IMR-90 (cell line): ENCODE data around the gene SELENOT. TPM values are rescaled to one million over a fixed set of nuclear protein-coding genes. Genes with fewer than 3 reads are reported as not detected.

Experiments
- ATAC-seq: fragments of 200-7000 bp; cut with Tn5 transposase; 2 replicates; pipeline ENCODE4 v1.9.1; 2020; ENCODE audit warnings: low read depth, mild to moderate bottlenecking, moderate library complexity
- BruUV-seq: library from RNA; stranded (reverse); fragments of 400-500 nt; replicated peaks from 2 replicates; lab custom pipeline; 2021; lab: Mats Ljungman, UMichigan
- CTCF ChIA-PET: fragments of 300-600 bp; formaldehyde crosslinking; extraction: SDS; loops from one replicate; lab custom pipeline; 2021; ENCODE audit warnings: antibody characterized with exemption; lab: Yijun Ruan, JAX
- POLR2A ChIA-PET: fragments of 300-600 bp; sonication (Branson Sonifier 250); formaldehyde crosslinking; loops from one replicate; lab custom pipeline; 2022; ENCODE audit warnings: antibody characterized with exemption; ENCODE audit not compliant: unreplicated experiment; lab: Charles Lee
- DNase-seq: peaks from one replicate; pipeline ENCODE4 v3.0.0; 2013
- H2AFZ ChIP-seq: replicated peaks from 2 replicates; pipeline ENCODE3; 2013; ENCODE audit warnings: low read length, mild to moderate bottlenecking; ENCODE audit not compliant: poor library complexity
- H2AK5ac ChIP-seq: 2 replicates; pipeline ENCODE4 v1.6.1; 2013; ENCODE audit warnings: low read depth, low read length, inconsistent platforms
- H2AK9ac ChIP-seq: replicated peaks from 2 replicates; pipeline ENCODE3; 2013; ENCODE audit warnings: mild to moderate bottlenecking, low read depth, low read length, moderate library complexity; ENCODE audit not compliant: poor library complexity
- H2BK120ac ChIP-seq: 2 replicates; pipeline ENCODE4 v1.6.1; 2013; ENCODE audit warnings: low read depth, low read length, inconsistent platforms
- H2BK15ac ChIP-seq: 3 replicates; pipeline ENCODE4 v1.6.1; 2013; ENCODE audit warnings: low read depth, low read length, inconsistent platforms
- H2BK20ac ChIP-seq: 2 replicates; pipeline ENCODE4 v1.6.1; 2013; ENCODE audit warnings: low read depth, mild to moderate bottlenecking, inconsistent platforms, low read length, moderate library complexity
- H2BK5ac ChIP-seq: 2 replicates; pipeline ENCODE4 v1.6.1; 2013; ENCODE audit warnings: mild to moderate bottlenecking, low read depth, low read length, inconsistent platforms; ENCODE audit not compliant: poor library complexity, severe bottlenecking
- H3K14ac ChIP-seq: replicated peaks from 2 replicates; pipeline ENCODE4 v1.6.1; 2013; ENCODE audit warnings: low read depth, low read length, inconsistent platforms
- H3K18ac ChIP-seq: 2 replicates; pipeline ENCODE4 v1.6.1; 2013; ENCODE audit warnings: low read depth, low read length, control low read depth
- H3K23ac ChIP-seq: 2 replicates; pipeline ENCODE4 v1.6.1; 2013; ENCODE audit warnings: low read depth, low read length, inconsistent platforms
- H3K27ac ChIP-seq: 2 replicates; pipeline ENCODE4 v1.5.1; 2013; ENCODE audit warnings: mild to moderate bottlenecking, control low read depth, low read length; ENCODE audit not compliant: insufficient read depth
- H3K27me3 ChIP-seq: 2 replicates; pipeline ENCODE4 v1.6.1; 2013; ENCODE audit warnings: low read length; ENCODE audit not compliant: control insufficient read depth, insufficient read depth
- H3K36me3 ChIP-seq: 2 replicates; pipeline ENCODE4 v1.6.1; 2013; ENCODE audit warnings: low read length, mixed read lengths; ENCODE audit not compliant: control insufficient read depth, insufficient read depth
- H3K4ac ChIP-seq: 2 replicates; pipeline ENCODE4 v1.6.1; 2013; ENCODE audit warnings: low read depth, low read length, inconsistent platforms
- H3K4me1 ChIP-seq: 2 replicates; pipeline ENCODE4 v1.6.1; 2013; ENCODE audit warnings: low read length, mixed read lengths; ENCODE audit not compliant: control insufficient read depth, insufficient read depth
- H3K4me2 ChIP-seq: 2 replicates; pipeline ENCODE4 v1.6.1; 2013; ENCODE audit warnings: low read depth, mild to moderate bottlenecking, control low read depth, low read length, moderate library complexity
- H3K4me3 ChIP-seq: 2 replicates; pipeline ENCODE4 v1.5.1; 2013; ENCODE audit warnings: low read depth, mild to moderate bottlenecking, control low read depth, low read length, moderate library complexity; ENCODE audit not compliant: insufficient read depth
- H3K56ac ChIP-seq: 2 replicates; pipeline ENCODE4 v1.6.1; 2013; ENCODE audit warnings: low read length, inconsistent platforms; ENCODE audit not compliant: insufficient read depth; ENCODE audit errors: extremely low read depth
- H3K79me1 ChIP-seq, 2 experiments: 2 replicates each; pipeline ENCODE4 v1.6.1; 2013; ENCODE audit warnings: low read length in 2 of 2, inconsistent platforms in 1 of 2, low read depth in 1 of 2
- H3K9ac ChIP-seq: 2 replicates; pipeline ENCODE4 v1.6.1; 2013; ENCODE audit warnings: low read depth, low read length, control low read depth
- H3K9me1 ChIP-seq: 2 replicates; pipeline ENCODE4 v1.6.1; 2013; ENCODE audit warnings: low read length, inconsistent platforms; ENCODE audit not compliant: insufficient read depth
- H3K9me3 ChIP-seq: 2 replicates; pipeline ENCODE4 v1.6.1; 2013; ENCODE audit warnings: low read length; ENCODE audit not compliant: control insufficient read depth, insufficient read depth
- H4K20me1 ChIP-seq: 2 replicates; pipeline ENCODE4 v1.6.1; 2013; ENCODE audit warnings: low read length, inconsistent platforms; ENCODE audit not compliant: insufficient read depth
- H4K5ac ChIP-seq: 2 replicates; pipeline ENCODE4 v1.6.1; 2013; ENCODE audit warnings: mild to moderate bottlenecking, low read depth, low read length, control low read depth
- H4K8ac ChIP-seq, 2 experiments: 2 replicates each; pipeline ENCODE4 v1.6.1; 2013; ENCODE audit warnings: low read depth in 2 of 2, low read length in 2 of 2, control low read depth in 1 of 2, inconsistent platforms in 1 of 2
- H4K91ac ChIP-seq: 2 replicates; pipeline ENCODE4 v1.6.1; 2013; ENCODE audit warnings: low read depth, low read length, inconsistent platforms; ENCODE audit not compliant: insufficient read depth
- CEBPB ChIP-seq: IDR thresholded peaks from 2 replicates; pipeline ENCODE4 v1.6.1; 2012; ENCODE audit warnings: low read depth, low read length, improper control_type of control experiment
- CHD1 ChIP-seq: IDR thresholded peaks from 2 replicates; pipeline ENCODE4 v1.6.1; 2012; ENCODE audit warnings: low read depth, low read length, improper control_type of control experiment
- MAZ ChIP-seq: IDR thresholded peaks from 2 replicates; pipeline ENCODE4 v1.6.1; 2012; ENCODE audit warnings: low read depth, mild to moderate bottlenecking, low read length, improper control_type of control experiment, moderate library complexity, borderline replicate concordance
- RAD21 ChIP-seq: IDR thresholded peaks from 2 replicates; pipeline ENCODE4 v1.6.1; 2012; ENCODE audit warnings: low read length, improper control_type of control experiment
- RCOR1 ChIP-seq: IDR thresholded peaks from 2 replicates; pipeline ENCODE4 v1.6.1; 2012; ENCODE audit warnings: mild to moderate bottlenecking, low read length, improper control_type of control experiment; ENCODE audit not compliant: insufficient replicate concordance
- SMC3 ChIP-seq: fragments of 150-350 bp; IDR thresholded peaks from 2 replicates; pipeline ENCODE4 v1.6.1; 2016; ENCODE audit warnings: low read depth, mild to moderate bottlenecking, antibody characterized with exemption, low read length, moderate library complexity
- WGBS, 2 experiments: methylation state at CpG; one replicate each; pipeline versions ENCODE4 v1.1.5 to v1.1.7; 2013; ENCODE audit warnings: missing lambda C conversion rate in 2 of 2; ENCODE audit not compliant: insufficient read length in 1 of 2; ENCODE audit errors: extremely low coverage in 2 of 2; 5-methylcytosine and 5-hydroxymethylcytosine counted together
- dilution Hi-C: fragments of 300-500 bp; cut with HindIII; formaldehyde crosslinking; loops from one replicate; pipeline ENCODE4 v1.14.3; 2018; ENCODE audit warnings: low sequenced_read_pairs; ENCODE audit not compliant: unreplicated experiment
- in situ Hi-C: fragments of 300-500 bp; cut with MboI; formaldehyde crosslinking; loops from 3 replicates; pipeline ENCODE4 v1.14.3; 2019; ENCODE audit warnings: low sequenced_read_pairs, inconsistent platforms, mixed read lengths
- intact Hi-C: fragments of 100-400 bp; cut with micrococcal nuclease; formaldehyde crosslinking; loops from 2 replicates; pipeline ENCODE4 v1.10.0; 2022
- polyA plus RNA-seq, 3 experiments: library from polyadenylated mRNA; depleted of rRNA; stranded (reverse); fragments of >200 nt; gene quantifications; 2 replicates each; pipeline ENCODE4 v1.2.3, GENCODE V29; 2012; ENCODE audit warnings: low replicate concordance in 1 of 3
- total RNA-seq: library from RNA; depleted of rRNA; stranded (reverse); fragments of >200 nt; gene quantifications from 2 replicates; pipeline ENCODE4 v1.2.3, GENCODE V29; 2012
- TF ChIP-seq, protein P1 (sequence below): fragments of 150-350 bp; IDR thresholded peaks from 2 replicates; pipeline ENCODE4 v1.6.1; 2017; ENCODE audit warnings: mild to moderate bottlenecking, antibody characterized with exemption, low read length, low read depth
- TF ChIP-seq, protein P2 (sequence below): conservative IDR thresholded peaks from 2 replicates; pipeline ENCODE4 v1.5.1; 2012; ENCODE audit warnings: mild to moderate bottlenecking, low read depth, low read length, improper control_type of control experiment

SELENOT gene
- total and polyA plus RNA-seq, 2 of the 4 experiments (the other 2 are of a cell fraction), result 365 to 415 TPM

DNA sequence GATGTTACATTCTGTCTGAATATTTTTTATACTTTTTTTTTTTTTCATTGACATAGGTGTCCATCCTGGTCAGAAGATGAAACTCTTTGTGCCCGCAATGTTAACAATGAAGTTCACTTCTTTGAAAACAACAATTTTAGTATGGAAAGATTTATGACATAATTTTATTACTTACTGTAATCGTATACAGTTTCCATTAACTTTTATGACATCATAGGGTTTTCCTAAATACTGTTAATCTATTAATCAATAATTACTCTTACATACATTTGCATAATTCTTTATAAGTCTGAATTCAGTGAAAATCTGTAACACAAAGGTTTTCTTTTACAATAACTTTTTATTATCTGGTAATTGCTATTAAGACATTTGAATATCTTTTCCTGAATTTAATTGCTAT is 38.9 kb upstream of the SELENOT start:
- no peak overlapping the region for H3K4me2 ChIP-seq
- ATAC-seq, result no peak
- no peak overlapping the region for H2BK15ac ChIP-seq
- no peaks in the 10 kb centered on the region for H4K20me1 ChIP-seq
- no peak overlapping the region for H2BK20ac ChIP-seq
- H3K9me1 ChIP-seq, result no peaks in the 10 kb centered on the region
- no peak overlapping the region for H2AK9ac ChIP-seq
- no peak overlapping the region for H4K91ac ChIP-seq
- BruUV-seq, result no TSS peak
- H2BK5ac ChIP-seq, result no peak overlapping the region
- H4K8ac ChIP-seq, result no peak overlapping the region
- no peak overlapping the region for H2AFZ ChIP-seq
- no peak overlapping the region for H4K5ac ChIP-seq
- no peak overlapping the region for H3K27ac ChIP-seq
- H3K56ac ChIP-seq, result no peak overlapping the region
- H3K36me3 ChIP-seq, result peaks cover 9% of the 10 kb centered on the region
- no peak overlapping the region for H3K14ac ChIP-seq
- H3K9me3 ChIP-seq, result no peaks in the 10 kb centered on the region
- H3K79me1 ChIP-seq, result peaks cover 7% of the 10 kb centered on the region in 2 experiments; a peak in 3 of 4 replicates
- no peak overlapping the region for H2BK120ac ChIP-seq
- no peak overlapping the region for H3K4me3 ChIP-seq
- H3K27me3 ChIP-seq, result no peaks in the 10 kb centered on the region
- no peak overlapping the region for H3K9ac ChIP-seq
- H3K18ac ChIP-seq, result no peak overlapping the region
- CTCF ChIA-PET, result no interaction called here
- TF ChIP-seq SMC3 (no peak), CEBPB (no peak), RAD21 (no peak), CHD1 (no peak), MAZ (no peak), RCOR1 (no peak)
- TF ChIP-seq, protein P1, sequence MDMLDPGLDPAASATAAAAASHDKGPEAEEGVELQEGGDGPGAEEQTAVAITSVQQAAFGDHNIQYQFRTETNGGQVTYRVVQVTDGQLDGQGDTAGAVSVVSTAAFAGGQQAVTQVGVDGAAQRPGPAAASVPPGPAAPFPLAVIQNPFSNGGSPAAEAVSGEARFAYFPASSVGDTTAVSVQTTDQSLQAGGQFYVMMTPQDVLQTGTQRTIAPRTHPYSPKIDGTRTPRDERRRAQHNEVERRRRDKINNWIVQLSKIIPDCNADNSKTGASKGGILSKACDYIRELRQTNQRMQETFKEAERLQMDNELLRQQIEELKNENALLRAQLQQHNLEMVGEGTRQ, result no peak
- TF ChIP-seq, protein P2, sequence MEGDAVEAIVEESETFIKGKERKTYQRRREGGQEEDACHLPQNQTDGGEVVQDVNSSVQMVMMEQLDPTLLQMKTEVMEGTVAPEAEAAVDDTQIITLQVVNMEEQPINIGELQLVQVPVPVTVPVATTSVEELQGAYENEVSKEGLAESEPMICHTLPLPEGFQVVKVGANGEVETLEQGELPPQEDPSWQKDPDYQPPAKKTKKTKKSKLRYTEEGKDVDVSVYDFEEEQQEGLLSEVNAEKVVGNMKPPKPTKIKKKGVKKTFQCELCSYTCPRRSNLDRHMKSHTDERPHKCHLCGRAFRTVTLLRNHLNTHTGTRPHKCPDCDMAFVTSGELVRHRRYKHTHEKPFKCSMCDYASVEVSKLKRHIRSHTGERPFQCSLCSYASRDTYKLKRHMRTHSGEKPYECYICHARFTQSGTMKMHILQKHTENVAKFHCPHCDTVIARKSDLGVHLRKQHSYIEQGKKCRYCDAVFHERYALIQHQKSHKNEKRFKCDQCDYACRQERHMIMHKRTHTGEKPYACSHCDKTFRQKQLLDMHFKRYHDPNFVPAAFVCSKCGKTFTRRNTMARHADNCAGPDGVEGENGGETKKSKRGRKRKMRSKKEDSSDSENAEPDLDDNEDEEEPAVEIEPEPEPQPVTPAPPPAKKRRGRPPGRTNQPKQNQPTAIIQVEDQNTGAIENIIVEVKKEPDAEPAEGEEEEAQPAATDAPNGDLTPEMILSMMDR, result no peak
- no peak overlapping the region for H3K23ac ChIP-seq
- dilution Hi-C loops (no loop called here), in situ Hi-C loops (no loop called here), intact Hi-C loops (no loop called here)
- no peak overlapping the region for H2AK5ac ChIP-seq
- DNase-seq, result no peak
- no CpG with 5 or more reads among the region's 2 CpGs for WGBS, 2 experiments
- POLR2A ChIA-PET, result no interaction called here
- no peaks in the 10 kb centered on the region for H3K4me1 ChIP-seq
- H3K4ac ChIP-seq, result no peak overlapping the region
